K562 (cell line): ENCODE results near the gene ARHGAP29. TPM values are rescaled to one million over a fixed set of nuclear protein-coding genes. Genes with fewer than 3 reads are reported as not detected.

Experiments
- ATAC-seq: fragments of 200-7000 bp; cut with Tn5 transposase; 3 replicates; pipeline ENCODE4 v1.9.1; 2020; ENCODE audit warnings: moderate library complexity
- Bru-seq: library from RNA; stranded (reverse); fragments of 400-500 nt; gene quantifications from one replicate; lab custom pipeline; 2021; lab: Mats Ljungman, UMichigan
- BruChase-seq, 2 experiments: library from RNA; stranded (reverse); fragments of 400-500 nt; gene quantifications; one replicate each; lab custom pipeline; 2021; lab: Mats Ljungman, UMichigan
- BruUV-seq: library from RNA; stranded (reverse); fragments of 400-500 nt; replicated peaks from 2 replicates; lab custom pipeline; 2021; lab: Mats Ljungman, UMichigan
- CTCF ChIA-PET: fragments of 300-600 bp; formaldehyde crosslinking; extraction: SDS; loops from one replicate; lab custom pipeline; 2021; ENCODE audit warnings: low intra/inter-chr PET ratio; lab: Yijun Ruan, JAX
- POLR2A ChIA-PET: fragments of 300-600, 350-650 bp; sonication (Branson Sonifier 250); formaldehyde crosslinking; extraction: SDS; loops from one replicate; lab custom pipeline; 2021; ENCODE audit warnings: antibody characterized with exemption, inconsistent platforms; lab: Yijun Ruan, JAX
- DNase-seq, 4 experiments: peaks; one replicate each; pipeline versions ENCODE4 v3.0.0 to v3.0.0-alpha.2; 2011 to 2018; ENCODE audit warnings: low spot score in 3 of 4, mixed read lengths in 3 of 4; ENCODE audit errors: extremely low read depth in 1 of 4
- FAIRE-seq: peaks from 2 replicates; lab custom pipeline; 2011; peaks lifted over from hg19 to GRCh38; lab: Jason Lieb, UNC
- H2AFZ ChIP-seq: 2 replicates; pipeline ENCODE4 v1.6.0; 2011; ENCODE audit warnings: low read depth, low read length, control low read depth, inconsistent platforms
- H3K27ac ChIP-seq: fragments of 200-600 bp; 3 replicates; pipeline ENCODE4 v1.8.0; 2011; ENCODE audit warnings: low read depth, mild to moderate bottlenecking, control low read depth, inconsistent platforms, low read length, moderate library complexity, mixed read lengths; ENCODE audit errors: extremely low read depth
- H3K27me3 ChIP-seq, 2 experiments: fragments of 300-600 bp in 1 of 2; 2 replicates in 1 of 2; 3 replicates in 1 of 2; pipeline versions ENCODE4 v1.6.0 to v1.8.0; 2011; ENCODE audit warnings: inconsistent platforms in 2 of 2, low read length in 2 of 2, mild to moderate bottlenecking in 1 of 2, mixed read lengths in 1 of 2, moderate library complexity in 1 of 2; ENCODE audit not compliant: control insufficient read depth in 2 of 2, insufficient read depth in 2 of 2
- H3K36me3 ChIP-seq: fragments of 300-600 bp; 3 replicates; pipeline ENCODE4 v1.8.0; 2011; ENCODE audit warnings: mild to moderate bottlenecking, low read length, inconsistent platforms; ENCODE audit not compliant: control insufficient read depth, insufficient read depth
- H3K4me1 ChIP-seq, 2 experiments: fragments of 200-600 bp in 1 of 2; replicated peaks in 1 of 2; 2 replicates in 1 of 2; 3 replicates in 1 of 2; pipeline versions ENCODE4 v1.5.1 to v1.8.0; 2011; ENCODE audit warnings: inconsistent platforms in 2 of 2, low read length in 2 of 2, mild to moderate bottlenecking in 1 of 2, mixed read lengths in 1 of 2, moderate library complexity in 1 of 2; ENCODE audit not compliant: control insufficient read depth in 2 of 2, insufficient read depth in 2 of 2
- H3K4me2 ChIP-seq: 2 replicates; pipeline ENCODE4 v1.6.1; 2011; ENCODE audit warnings: low read length, control low read depth, inconsistent platforms, mixed read lengths; ENCODE audit not compliant: insufficient read depth
- H3K4me3 ChIP-seq: fragments of 200-600 bp; sonication (generic), shearing (Covaris generic); 2 replicates; pipeline ENCODE4 v1.5.1; 2016; ENCODE audit warnings: control low read depth, inconsistent platforms
- H3K79me2 ChIP-seq: fragments of 200-600 bp; 3 replicates; pipeline ENCODE4 v1.8.0; 2011; ENCODE audit warnings: low read length, inconsistent platforms; ENCODE audit not compliant: control insufficient read depth, insufficient read depth
- H3K9ac ChIP-seq, 2 experiments: 2 replicates each; pipeline versions ENCODE4 v1.6.0 to v1.6.1; 2011; ENCODE audit warnings: low read depth in 2 of 2, low read length in 2 of 2, control low read depth in 1 of 2, inconsistent platforms in 1 of 2, mild to moderate bottlenecking in 1 of 2, mixed read lengths in 1 of 2; ENCODE audit not compliant: insufficient read depth in 1 of 2
- H3K9me1 ChIP-seq: one replicate; pipeline ENCODE4 v1.6.0; 2011; ENCODE audit warnings: inconsistent platforms, mild to moderate bottlenecking, low read length, moderate library complexity; ENCODE audit not compliant: control insufficient read depth, insufficient read depth
- H3K9me3 ChIP-seq: replicated peaks from 2 replicates; pipeline ENCODE4 v1.5.1; 2011; ENCODE audit warnings: low read depth, low read length, inconsistent platforms; ENCODE audit not compliant: control insufficient read depth, insufficient read depth
- H4K20me1 ChIP-seq: replicated peaks from 2 replicates; pipeline ENCODE4 v1.6.1; 2011; ENCODE audit warnings: low read length, inconsistent platforms, mixed read lengths; ENCODE audit not compliant: control insufficient read depth, insufficient read depth
- CREM ChIP-seq: IDR thresholded peaks from 2 replicates; pipeline ENCODE4 v1.6.1; 2014; ENCODE audit warnings: antibody characterized with exemption, low read depth
- HNRNPL ChIP-seq: fragments of 200-400 bp; formaldehyde crosslinking; IDR thresholded peaks from 2 replicates; pipeline ENCODE4 v1.6.1; 2017; ENCODE audit warnings: low read depth, mild to moderate bottlenecking, low read length
- NFE2L1 ChIP-seq: fragments of 450-650 bp; IDR thresholded peaks from 2 replicates; pipeline ENCODE4 v1.6.1; 2016; ENCODE audit warnings: missing genetic modification characterization, low read depth, mild to moderate bottlenecking, missing compliant biosample characterization, moderate library complexity, borderline replicate concordance
- NRF1 ChIP-seq, 2 experiments: fragments of 450-650 bp; IDR thresholded peaks in 1 of 2; conservative IDR thresholded peaks in 1 of 2; 2 replicates each; pipeline ENCODE4 v1.6.1; 2014; ENCODE audit warnings: mild to moderate bottlenecking in 2 of 2
- RUNX1 ChIP-seq: sonication (generic); IDR thresholded peaks from 2 replicates; pipeline ENCODE4 v1.6.1; 2016; ENCODE audit warnings: antibody characterized with exemption, low read depth
- TRIM24 ChIP-seq, 2 experiments: fragments of 450-650 bp; IDR thresholded peaks; 2 replicates each; pipeline ENCODE4 v1.6.1; 2016
- ZBTB17 ChIP-seq: fragments of 450-650 bp; formaldehyde crosslinking; IDR thresholded peaks from 2 replicates; pipeline ENCODE4 v1.4.0; 2020; ENCODE audit warnings: mild to moderate bottlenecking
- ZC3H11A ChIP-seq: IDR thresholded peaks from 2 replicates; pipeline ENCODE4 v1.6.1; 2012; ENCODE audit warnings: low read depth, low read length, improper control_type of control experiment
- ZFPM2 ChIP-seq: fragments of 250-450 bp; sonication (Bioruptor Pico); IDR thresholded peaks from 2 replicates; pipeline ENCODE4 v1.5.1; 2022; ENCODE audit warnings: mild to moderate bottlenecking
- ZNF316 ChIP-seq: fragments of 450-650 bp; IDR thresholded peaks from 2 replicates; pipeline ENCODE4 v1.6.1; 2016
- WGBS: fragments of 100-300 bp; shearing (Covaris generic); methylation state at CpG from one replicate; pipeline ENCODE4 v1.1.6; 2016; ENCODE audit warnings: low coverage, mixed read lengths; ENCODE audit not compliant: insufficient coverage; ENCODE audit errors: missing lambda C conversion rate; 5-methylcytosine and 5-hydroxymethylcytosine counted together
- in situ Hi-C: fragments of 300-500 bp; cut with MboI; formaldehyde crosslinking; loops from 4 replicates; pipeline ENCODE4 v1.15.0; 2018; ENCODE audit warnings: inconsistent platforms, mixed read lengths
- intact Hi-C: fragments of 100-400 bp; cut with micrococcal nuclease; formaldehyde crosslinking; loops from 2 replicates; pipeline ENCODE4 v1.14.2; 2022
- long read RNA-seq, 3 experiments: library from polyadenylated mRNA in 2 of 3; library from RNA in 1 of 3; unstranded in 2 of 3; stranded (forward) in 1 of 3; transcript quantifications; one replicate each; pipeline ENCODE4 v2.0.0, GENCODE V29; 2019 to 2022
- polyA minus RNA-seq, 3 experiments: library from RNA; depleted of rRNA, polyadenylated mRNA; stranded (reverse); fragments of >200 nt; gene quantifications; 2 replicates each; pipeline ENCODE4 v1.2.3, GENCODE V29; 2011
- polyA plus RNA-seq, 8 experiments: library from polyadenylated mRNA; depleted of rRNA in 4 of 8; stranded (reverse) in 5 of 8; unstranded in 3 of 8; fragments of >200 nt; fragmentation: Nextera tagmentation in 2 of 8; fragmentation: Illumina TruSeq in 1 of 8; extraction: Ambion mirVana in 2 of 8; extraction: Trizol in 1 of 8; gene quantifications; 2 replicates each; pipeline versions ENCODE4 v1.2.1 to v1.2.3, GENCODE V29; 2011 to 2014; ENCODE audit warnings: inconsistent platforms in 1 of 8, missing spikeins in 1 of 8
- total RNA-seq, 7 experiments: library from RNA; depleted of rRNA in 6 of 7; stranded (reverse); fragments of >200 nt in 6 of 7; fragmentation: Illumina TruSeq in 2 of 7; extraction: Trizol in 2 of 7; gene quantifications; 2 replicates each; pipeline versions ENCODE4 v1.2.1 to v1.2.3, GENCODE V29; 2011 to 2021; ENCODE audit warnings: low replicate concordance in 1 of 7
- TF ChIP-seq, protein P1 (sequence below): fragments of 250-450 bp; sonication (Bioruptor Pico); IDR thresholded peaks from 2 replicates; pipeline ENCODE4 v1.8.0; 2021; ENCODE audit warnings: borderline replicate concordance, mild to moderate bottlenecking, moderate library complexity; ENCODE audit not compliant: poor library complexity, severe bottlenecking

ARHGAP29 gene, protein sequence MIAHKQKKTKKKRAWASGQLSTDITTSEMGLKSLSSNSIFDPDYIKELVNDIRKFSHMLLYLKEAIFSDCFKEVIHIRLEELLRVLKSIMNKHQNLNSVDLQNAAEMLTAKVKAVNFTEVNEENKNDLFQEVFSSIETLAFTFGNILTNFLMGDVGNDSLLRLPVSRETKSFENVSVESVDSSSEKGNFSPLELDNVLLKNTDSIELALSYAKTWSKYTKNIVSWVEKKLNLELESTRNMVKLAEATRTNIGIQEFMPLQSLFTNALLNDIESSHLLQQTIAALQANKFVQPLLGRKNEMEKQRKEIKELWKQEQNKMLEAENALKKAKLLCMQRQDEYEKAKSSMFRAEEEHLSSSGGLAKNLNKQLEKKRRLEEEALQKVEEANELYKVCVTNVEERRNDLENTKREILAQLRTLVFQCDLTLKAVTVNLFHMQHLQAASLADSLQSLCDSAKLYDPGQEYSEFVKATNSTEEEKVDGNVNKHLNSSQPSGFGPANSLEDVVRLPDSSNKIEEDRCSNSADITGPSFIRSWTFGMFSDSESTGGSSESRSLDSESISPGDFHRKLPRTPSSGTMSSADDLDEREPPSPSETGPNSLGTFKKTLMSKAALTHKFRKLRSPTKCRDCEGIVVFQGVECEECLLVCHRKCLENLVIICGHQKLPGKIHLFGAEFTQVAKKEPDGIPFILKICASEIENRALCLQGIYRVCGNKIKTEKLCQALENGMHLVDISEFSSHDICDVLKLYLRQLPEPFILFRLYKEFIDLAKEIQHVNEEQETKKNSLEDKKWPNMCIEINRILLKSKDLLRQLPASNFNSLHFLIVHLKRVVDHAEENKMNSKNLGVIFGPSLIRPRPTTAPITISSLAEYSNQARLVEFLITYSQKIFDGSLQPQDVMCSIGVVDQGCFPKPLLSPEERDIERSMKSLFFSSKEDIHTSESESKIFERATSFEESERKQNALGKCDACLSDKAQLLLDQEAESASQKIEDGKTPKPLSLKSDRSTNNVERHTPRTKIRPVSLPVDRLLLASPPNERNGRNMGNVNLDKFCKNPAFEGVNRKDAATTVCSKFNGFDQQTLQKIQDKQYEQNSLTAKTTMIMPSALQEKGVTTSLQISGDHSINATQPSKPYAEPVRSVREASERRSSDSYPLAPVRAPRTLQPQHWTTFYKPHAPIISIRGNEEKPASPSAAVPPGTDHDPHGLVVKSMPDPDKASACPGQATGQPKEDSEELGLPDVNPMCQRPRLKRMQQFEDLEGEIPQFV
- 0.25 TPM in 1 of 2 replicates, not detected in the other for total RNA-seq (2011; cell fraction: chromatin; rRNA removed; ENCODE audit: low replicate concordance)
- total RNA-seq (2011; cell fraction: nucleolus; rRNA removed), result not detected in 2 replicates
- total RNA-seq (2011; cell fraction: nucleoplasm; rRNA removed), result not detected in 2 replicates
- total RNA-seq (2014; rRNA removed), result under 0.01 TPM in 1 of 2 replicates, not detected in the other
- not detected in 2 replicates for total RNA-seq (2014; rRNA removed; fragmentation: Illumina TruSeq; extraction: Trizol)
- not detected in 2 replicates for total RNA-seq (2015; rRNA removed; fragmentation: Illumina TruSeq; extraction: Trizol)
- total RNA-seq (2021), result 0.13 TPM in 2 replicates
- polyA plus RNA-seq (2011; rRNA removed), result 0.01 and 0.03 TPM in 2 replicates
- 0.01 TPM in 2 replicates for polyA plus RNA-seq (2011; cell fraction: cytosol; rRNA removed)
- polyA plus RNA-seq (2011; cell fraction: nucleus; rRNA removed), result 0.03 and 0.06 TPM in 2 replicates
- polyA plus RNA-seq (2012), result not detected in 2 replicates
- polyA plus RNA-seq (2014; fragmentation: Illumina TruSeq; extraction: Trizol), result not detected in 2 replicates
- under 1 TPM in 1 of 2 experiments, not detected in 1; 0.01 TPM for polyA plus RNA-seq (2014; fragmentation: Nextera tagmentation; extraction: Ambion mirVana)
- not detected in 2 replicates for polyA plus RNA-seq (2014; rRNA removed)
- polyA minus RNA-seq (2011; rRNA and poly(A)+ RNA removed), result 0.06 TPM in 1 of 2 replicates, not detected in the other
- 0.18 TPM in 1 of 2 replicates, not detected in the other for polyA minus RNA-seq (2011; cell fraction: cytosol; rRNA and poly(A)+ RNA removed)
- 0.11 TPM in 1 of 2 replicates, not detected in the other for polyA minus RNA-seq (2011; cell fraction: nucleus; rRNA and poly(A)+ RNA removed)
- Bru-seq, nascent RNA, result percentile 28 among the genes with signal in this experiment
- BruChase-seq, experiment 1, labeled RNA remaining after a 2-hour chase, result percentile 33 among the genes with signal in this experiment
- percentile 36 among the genes with signal in this experiment for BruChase-seq, experiment 2, labeled RNA remaining after a 6-hour chase
- long read RNA-seq, experiment 1, result 0 reads
- long read RNA-seq, experiment 2, result 0 reads
- long read RNA-seq, experiment 3, result 0 reads

DNA sequence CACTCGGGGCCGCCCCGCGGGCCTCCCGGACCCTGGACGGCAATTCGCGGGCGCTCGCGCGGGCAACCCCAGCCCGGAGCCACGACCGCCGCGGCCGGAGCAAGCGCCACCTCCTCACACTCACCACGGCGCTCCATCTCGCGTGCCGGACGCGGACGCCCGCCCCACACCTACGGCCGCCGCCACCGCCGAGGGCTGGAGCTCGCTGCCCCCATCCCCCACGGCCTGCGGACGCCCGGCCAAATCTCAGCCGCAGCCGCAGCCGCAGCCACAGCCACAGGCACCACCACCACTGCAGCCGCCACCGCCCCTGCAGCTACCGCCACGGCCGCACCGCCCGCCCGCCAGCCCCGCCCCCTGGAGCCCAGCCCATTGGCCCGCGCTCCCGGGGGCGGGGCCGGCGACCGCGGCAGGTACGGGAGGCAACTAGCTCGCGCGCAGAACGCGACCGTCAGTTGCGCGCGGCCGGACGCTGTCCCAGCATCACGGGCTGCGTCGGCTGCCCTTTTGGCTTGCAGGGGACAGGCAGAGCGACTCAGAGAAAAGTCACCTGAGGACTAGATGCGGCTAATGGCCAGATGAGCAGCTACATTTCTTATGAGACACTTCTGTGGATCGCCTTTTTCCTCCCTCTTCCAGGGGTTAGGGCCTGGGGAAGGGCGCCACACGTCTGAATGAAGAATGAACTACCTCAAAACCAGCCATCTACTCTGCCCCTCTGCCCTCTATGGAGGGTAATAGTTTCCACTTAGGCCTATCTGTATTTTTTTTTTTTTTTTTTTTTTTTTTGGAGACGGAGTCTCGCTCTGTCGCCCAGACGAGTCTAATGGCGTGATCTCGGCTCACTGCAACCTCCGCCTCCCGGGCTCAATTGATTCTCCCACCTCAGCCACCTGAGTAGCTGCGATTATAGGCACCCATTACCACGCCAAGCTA, at the start of gene ARHGAP29:
Gene ARHGAP29, minus strand, starts transcription at position 294 of the 936 bp plus-strand sequence. CDS start 5,973 bp downstream, outside the sequence.
- no peaks in the 10 kb centered on the region for H4K20me1 ChIP-seq
- H3K9ac ChIP-seq, result no peak within 1 kb of the TSS
- in situ Hi-C loops (no loop called here), intact Hi-C loops (no loop called here)
- ATAC-seq (peak; percentile 100), DNase-seq (peak; percentile 49 to 79 (median 76)), FAIRE-seq (no peak)
- H2AFZ ChIP-seq, result peak within 1 kb of the TSS; percentile 63; the same call in 1 of the 2 replicates
- no peaks in the 10 kb centered on the region for H3K36me3 ChIP-seq
- H3K27ac ChIP-seq, result no peak within 1 kb of the TSS
- peak within 1 kb of the TSS; percentile 55; the same call in 1 of the 2 replicates for H3K4me2 ChIP-seq
- POLR2A ChIA-PET, result interaction anchor here (0.8 to 1.1 kb wide), 2 partner anchors 9 to 32 kb away, joined by 3 to 4 read pairs; no protein-coding TSS in a partner anchor
- peaks cover 0 to 19% of the 10 kb centered on the region in 2 experiments; a peak in 2 of 5 replicates for H3K27me3 ChIP-seq
- no peaks in the 10 kb centered on the region for H3K79me2 ChIP-seq
- H3K9me1 ChIP-seq, result no peaks in the 10 kb centered on the region
- no peaks in the 10 kb centered on the region for H3K9me3 ChIP-seq
- H3K4me3 ChIP-seq, result 0 out of 2 replicates have a peak within 1 kb of the TSS, but pooled peaks have one; percentile 15
- BruUV-seq, result no TSS peak
- peaks cover 0 to 9% of the 10 kb centered on the region in 2 experiments; a peak in 2 of 5 replicates for H3K4me1 ChIP-seq
- WGBS, result 19% methylated on average over 20 of the region's 88 CpGs
- CTCF ChIA-PET, result no interaction called here
- TF ChIP-seq HNRNPL, result no peak
- peak in 1 of 2 experiments; percentile 37; a peak in 2 of 4 replicates for TF ChIP-seq NRF1 (conservative IDR thresholded peaks at IDR 0.05 in 1 of 2, IDR thresholded peaks at IDR 0.05 in 1 of 2)
- TF ChIP-seq ZNF316, result no peak
- TF ChIP-seq ZC3H11A, result no peak
- 0 out of 2 replicates have a peak, but pooled peaks have one; percentile 12 for TF ChIP-seq CREM
- TF ChIP-seq, protein P1, sequence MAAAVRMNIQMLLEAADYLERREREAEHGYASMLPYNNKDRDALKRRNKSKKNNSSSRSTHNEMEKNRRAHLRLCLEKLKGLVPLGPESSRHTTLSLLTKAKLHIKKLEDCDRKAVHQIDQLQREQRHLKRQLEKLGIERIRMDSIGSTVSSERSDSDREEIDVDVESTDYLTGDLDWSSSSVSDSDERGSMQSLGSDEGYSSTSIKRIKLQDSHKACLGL (CRISPR knock-in tag), result no peak
- no peak for TF ChIP-seq ZBTB17
- no peak for TF ChIP-seq RUNX1
- no peak for TF ChIP-seq NFE2L1 (tag)
- TF ChIP-seq TRIM24 (IDR thresholded peaks at IDR 0.05), result no peak
- no peak for TF ChIP-seq ZFPM2 (CRISPR knock-in tag)
